ENCODE results near the gene TRIM29. TPM values are rescaled to one million over a fixed set of nuclear protein-coding genes. Genes with fewer than 3 reads are reported as not detected.

The TRIM29 gene
- total RNA-seq, 2 experiments from 2014 or later = not detected

DNA sequence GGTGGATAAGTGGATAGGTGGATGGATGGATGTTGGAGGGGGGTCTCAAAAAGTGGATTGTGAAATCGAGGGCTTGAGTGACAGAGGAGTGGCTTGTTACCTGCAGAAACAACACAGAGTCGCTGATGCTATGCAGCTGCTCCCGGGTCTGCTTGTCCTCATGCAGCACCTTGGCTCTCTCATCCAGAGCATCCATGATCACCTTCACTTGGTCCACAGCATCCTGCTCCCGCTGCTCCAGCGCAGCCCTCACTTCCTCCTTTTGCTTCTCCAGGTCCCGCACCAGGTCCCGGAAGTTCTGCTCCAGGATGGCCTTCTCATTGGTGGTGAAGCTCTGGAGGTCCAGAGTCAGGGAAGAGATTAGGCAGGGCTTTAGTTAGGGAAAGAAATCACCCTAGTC, 10.7 kb downstream of the TRIM29 start:
- ChIA-PET CTCF (no interaction called here), POLR2A (no interaction called here)
- H3K36me3 ChIP-seq (ENCODE audit: insufficient read depth, low read length) = no peaks in the 10 kb centered on the region
- no peak overlapping the region for H3K27ac ChIP-seq (ENCODE audit: low read depth in 1 of 2, low read length in 2 of 2)
- no peaks in the 10 kb centered on the region for H3K27me3 ChIP-seq (ENCODE audit: control insufficient read depth in 1 of 2, insufficient read depth in 2 of 2, low read length in 2 of 2)
- no peak overlapping the region for H3K4me3 ChIP-seq (ENCODE audit: low read length)
- no peak for DNase-seq
- ATAC-seq (ENCODE audit: poor library complexity) = no peak
- no peaks in the 10 kb centered on the region for H3K9me3 ChIP-seq (ENCODE audit: control insufficient read depth in 1 of 2, insufficient read depth in 1 of 2, low read length in 2 of 2)
- Mint-ChIP-seq H3K27ac (no peak overlapping the region), H3K9me3 (no peaks in the 10 kb centered on the region), H3K4me3 (no peak overlapping the region), H3K4me1 (ENCODE audit: low read depth) (peaks cover 5% of the 10 kb centered on the region), H3K36me3 (ENCODE audit: low read depth) (no peaks in the 10 kb centered on the region), H3K27me3 (peaks cover 11% of the 10 kb centered on the region)
- intact Hi-C loops (cut with DNase I, micrococcal nuclease) = no loop called here
- H3K4me1 ChIP-seq (ENCODE audit: insufficient read depth, low read length) = no peaks in the 10 kb centered on the region
- TF ChIP-seq CTCF (IDR thresholded peaks at IDR 0.05) = no peak

GRCh38 chr11:120126620-120127019, 11.3 kb downstream of the TRIM29 start:
- H3K27me3 ChIP-seq (ENCODE audit: control insufficient read depth in 1 of 2, insufficient read depth in 2 of 2, low read length in 2 of 2) = no peaks in the 10 kb centered on the region
- no peaks in the 10 kb centered on the region for H3K9me3 ChIP-seq (ENCODE audit: control insufficient read depth in 1 of 2, insufficient read depth in 1 of 2, low read length in 2 of 2)
- intact Hi-C loops (cut with DNase I, micrococcal nuclease) = no loop called here
- no peak overlapping the region for H3K27ac ChIP-seq (ENCODE audit: low read depth in 1 of 2, low read length in 2 of 2)
- ChIA-PET CTCF (no interaction called here), POLR2A (no interaction called here)
- peaks cover 5% of the 10 kb centered on the region for H3K4me1 Mint-ChIP-seq (ENCODE audit: low read depth)
- H3K27ac Mint-ChIP-seq = no peak overlapping the region
- no peak for TF ChIP-seq CTCF (IDR thresholded peaks at IDR 0.05)
- no peak for DNase-seq
- H3K9me3 Mint-ChIP-seq = no peaks in the 10 kb centered on the region
- H3K36me3 ChIP-seq (ENCODE audit: insufficient read depth, low read length) = no peaks in the 10 kb centered on the region
- ATAC-seq (ENCODE audit: poor library complexity) = no peak
- H3K4me3 ChIP-seq (ENCODE audit: low read length) = no peak overlapping the region
- H3K4me3 Mint-ChIP-seq = no peak overlapping the region
- H3K36me3 Mint-ChIP-seq (ENCODE audit: low read depth) = no peaks in the 10 kb centered on the region
- H3K4me1 ChIP-seq (ENCODE audit: insufficient read depth, low read length) = no peaks in the 10 kb centered on the region
- peaks cover 11% of the 10 kb centered on the region for H3K27me3 Mint-ChIP-seq

DNA sequence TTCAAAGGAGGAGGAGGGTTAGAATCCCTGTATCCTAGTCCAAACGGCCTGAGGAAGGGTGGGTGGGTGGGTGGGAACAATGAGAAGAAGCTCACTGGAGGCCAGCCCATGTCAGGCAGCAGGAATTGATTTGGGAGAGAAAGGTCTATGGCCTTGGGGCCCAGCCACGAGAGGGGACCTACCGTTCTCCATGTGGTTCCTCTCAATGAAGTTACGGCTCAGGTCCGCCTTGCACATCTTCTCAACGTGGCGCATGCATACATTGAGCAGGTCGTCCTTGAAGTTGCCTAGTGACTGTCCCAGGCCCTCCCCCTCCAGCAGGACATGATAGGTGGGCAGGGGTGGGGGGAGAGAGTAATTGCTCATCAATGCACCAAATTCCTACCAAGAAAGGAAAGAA, 12.4 kb downstream of the TRIM29 start:
- Mint-ChIP-seq H3K9me3 (no peaks in the 10 kb centered on the region), H3K27ac (no peak overlapping the region), H3K36me3 (ENCODE audit: low read depth) (no peaks in the 10 kb centered on the region), H3K4me1 (ENCODE audit: low read depth) (peaks cover 5% of the 10 kb centered on the region), H3K4me3 (no peak overlapping the region), H3K27me3 (peaks cover 11% of the 10 kb centered on the region)
- no peak overlapping the region for H3K27ac ChIP-seq (ENCODE audit: low read depth in 1 of 2, low read length in 2 of 2)
- DNase-seq (no peak), ATAC-seq (ENCODE audit: poor library complexity) (no peak)
- H3K27me3 ChIP-seq (ENCODE audit: control insufficient read depth in 1 of 2, insufficient read depth in 2 of 2, low read length in 2 of 2) = no peaks in the 10 kb centered on the region
- no peak overlapping the region for H3K4me3 ChIP-seq (ENCODE audit: low read length)
- no peaks in the 10 kb centered on the region for H3K36me3 ChIP-seq (ENCODE audit: insufficient read depth, low read length)
- ChIA-PET POLR2A (no interaction called here), CTCF (no interaction called here)
- H3K4me1 ChIP-seq (ENCODE audit: insufficient read depth, low read length) = no peaks in the 10 kb centered on the region
- no peaks in the 10 kb centered on the region for H3K9me3 ChIP-seq (ENCODE audit: control insufficient read depth in 1 of 2, insufficient read depth in 1 of 2, low read length in 2 of 2)
- no peak for TF ChIP-seq CTCF (IDR thresholded peaks at IDR 0.05)
- intact Hi-C loops (cut with DNase I, micrococcal nuclease) = no loop called here

Measured in CD4-positive, alpha-beta T cell (primary cell).